Measurements from ENCODE around the gene TMEM150A. TPM values are rescaled to one million over a fixed set of nuclear protein-coding genes. Genes with fewer than 3 reads are reported as not detected.

Gene TMEM150A
- total and polyA plus RNA-seq, 2 of the 13 experiments (the other 11 are each of a cell fraction or from before 2014, with no cell fraction given) = 30.1 to 70.4 TPM

DNA sequence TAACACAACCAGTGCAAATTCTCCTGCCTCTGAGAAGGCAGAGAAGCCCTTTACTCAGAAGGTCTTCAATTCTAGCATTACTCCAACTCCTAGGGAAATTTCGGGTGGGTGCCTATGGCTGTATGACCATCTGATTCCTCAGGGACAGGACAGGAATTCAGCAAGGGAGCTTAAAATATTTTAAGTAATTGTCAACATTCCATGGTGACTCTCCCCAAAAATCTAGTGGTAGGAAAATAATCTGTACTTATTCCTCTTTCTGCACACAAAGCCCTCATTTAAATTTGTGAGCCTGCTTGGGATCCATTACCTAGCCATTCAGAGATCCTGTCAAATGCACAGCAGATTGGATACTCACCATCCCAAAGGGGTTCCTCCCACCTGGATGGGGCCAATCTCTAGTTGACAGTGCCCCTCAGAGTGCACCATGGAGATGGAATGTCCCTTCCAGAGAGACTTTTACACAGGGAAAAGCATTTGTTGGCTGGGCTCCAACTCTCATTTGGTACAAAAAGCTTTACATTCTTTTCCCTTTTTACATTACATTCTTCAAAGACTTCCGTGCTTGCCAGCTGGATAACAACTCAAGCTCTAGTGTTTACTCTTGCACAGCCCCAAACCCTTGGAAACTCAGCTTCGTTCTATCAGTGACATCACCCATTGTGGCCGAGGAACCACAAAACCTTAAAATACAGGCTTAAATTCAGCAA, 3.1 kb upstream of the TMEM150A start (continued):
- TF ChIP-seq, protein P1, sequence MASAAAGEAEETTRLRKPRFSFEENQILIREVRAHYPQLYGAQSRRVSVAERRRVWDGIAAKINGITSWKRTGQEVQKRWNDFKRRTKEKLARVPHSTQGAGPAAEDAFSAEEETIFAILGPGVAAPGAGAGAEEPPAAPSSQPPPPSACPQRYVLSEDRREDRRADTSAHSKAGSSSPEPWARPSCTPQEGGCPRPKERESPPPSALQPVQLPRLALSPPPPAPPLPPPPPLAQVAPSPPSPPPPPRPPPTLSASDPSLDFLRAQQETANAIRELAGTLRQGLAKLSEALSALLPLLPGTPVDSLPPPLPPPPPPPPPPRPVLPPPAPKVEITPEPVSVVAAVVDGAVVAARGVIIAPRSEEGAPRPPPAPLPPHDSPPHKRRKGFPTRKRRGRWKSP (CRISPR knock-in tag; IDR thresholded peaks at IDR 0.05) = peak; percentile 14; the same call in 1 of the 2 replicates
- TF ChIP-seq, protein P2, sequence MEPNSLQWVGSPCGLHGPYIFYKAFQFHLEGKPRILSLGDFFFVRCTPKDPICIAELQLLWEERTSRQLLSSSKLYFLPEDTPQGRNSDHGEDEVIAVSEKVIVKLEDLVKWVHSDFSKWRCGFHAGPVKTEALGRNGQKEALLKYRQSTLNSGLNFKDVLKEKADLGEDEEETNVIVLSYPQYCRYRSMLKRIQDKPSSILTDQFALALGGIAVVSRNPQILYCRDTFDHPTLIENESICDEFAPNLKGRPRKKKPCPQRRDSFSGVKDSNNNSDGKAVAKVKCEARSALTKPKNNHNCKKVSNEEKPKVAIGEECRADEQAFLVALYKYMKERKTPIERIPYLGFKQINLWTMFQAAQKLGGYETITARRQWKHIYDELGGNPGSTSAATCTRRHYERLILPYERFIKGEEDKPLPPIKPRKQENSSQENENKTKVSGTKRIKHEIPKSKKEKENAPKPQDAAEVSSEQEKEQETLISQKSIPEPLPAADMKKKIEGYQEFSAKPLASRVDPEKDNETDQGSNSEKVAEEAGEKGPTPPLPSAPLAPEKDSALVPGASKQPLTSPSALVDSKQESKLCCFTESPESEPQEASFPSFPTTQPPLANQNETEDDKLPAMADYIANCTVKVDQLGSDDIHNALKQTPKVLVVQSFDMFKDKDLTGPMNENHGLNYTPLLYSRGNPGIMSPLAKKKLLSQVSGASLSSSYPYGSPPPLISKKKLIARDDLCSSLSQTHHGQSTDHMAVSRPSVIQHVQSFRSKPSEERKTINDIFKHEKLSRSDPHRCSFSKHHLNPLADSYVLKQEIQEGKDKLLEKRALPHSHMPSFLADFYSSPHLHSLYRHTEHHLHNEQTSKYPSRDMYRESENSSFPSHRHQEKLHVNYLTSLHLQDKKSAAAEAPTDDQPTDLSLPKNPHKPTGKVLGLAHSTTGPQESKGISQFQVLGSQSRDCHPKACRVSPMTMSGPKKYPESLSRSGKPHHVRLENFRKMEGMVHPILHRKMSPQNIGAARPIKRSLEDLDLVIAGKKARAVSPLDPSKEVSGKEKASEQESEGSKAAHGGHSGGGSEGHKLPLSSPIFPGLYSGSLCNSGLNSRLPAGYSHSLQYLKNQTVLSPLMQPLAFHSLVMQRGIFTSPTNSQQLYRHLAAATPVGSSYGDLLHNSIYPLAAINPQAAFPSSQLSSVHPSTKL (CRISPR knock-in tag; IDR thresholded peaks at IDR 0.05) = peak; percentile 52; the same call in 1 of the 2 replicates
- TF ChIP-seq FOXC1 (CRISPR knock-in tag; IDR thresholded peaks at IDR 0.05; ENCODE audit: borderline replicate concordance) (no peak), MYNN (CRISPR knock-in tag; IDR thresholded peaks at IDR 0.05; ENCODE audit: low read depth) (peak; percentile 57; the same call in 1 of the 2 replicates), ISX (CRISPR knock-in tag; conservative IDR thresholded peaks at IDR 0.05) (no peak), KMT2B (CRISPR knock-in tag; IDR thresholded peaks at IDR 0.05) (no peak), ZGPAT (CRISPR knock-in tag; IDR thresholded peaks at IDR 0.05) (peak; percentile 36; the same call in 1 of the 2 replicates), POLR2AphosphoS5 (IDR thresholded peaks at IDR 0.05; ENCODE audit: low read depth, low read length) (peak; percentile 20; the same call in 1 of the 2 replicates), ASH2L (IDR thresholded peaks at IDR 0.05; ENCODE audit: insufficient read length, low read depth, low read length) (peak; percentile 58), PHF21A (CRISPR knock-in tag; IDR thresholded peaks at IDR 0.05) (peak; percentile 38; the same call in 1 of the 2 replicates), DR1 (CRISPR knock-in tag; IDR thresholded peaks at IDR 0.05) (no peak), THAP11 (CRISPR knock-in tag; IDR thresholded peaks at IDR 0.05) (peak; percentile 30; the same call in 1 of the 2 replicates), ZNF572 (CRISPR knock-in tag; IDR thresholded peaks at IDR 0.05) (no peak), ZNF850 (CRISPR knock-in tag; conservative IDR thresholded peaks at IDR 0.05) (no peak), SAP130 (CRISPR knock-in tag; IDR thresholded peaks at IDR 0.05; ENCODE audit: low read depth) (peak; percentile 66), HDAC1 (CRISPR knock-in tag; IDR thresholded peaks at IDR 0.05) (0 out of 2 replicates have a peak, but pooled peaks have one; percentile 25), ZNF326 (CRISPR knock-in tag; IDR thresholded peaks at IDR 0.05; ENCODE audit: borderline replicate concordance) (no peak), CENPX (CRISPR knock-in tag; IDR thresholded peaks at IDR 0.05) (no peak), HMG20A (CRISPR knock-in tag; IDR thresholded peaks at IDR 0.05; ENCODE audit: borderline replicate concordance) (peak; percentile 23; the same call in 1 of the 2 replicates), ZNF513 (CRISPR knock-in tag; conservative IDR thresholded peaks at IDR 0.05) (no peak)
- TF ChIP-seq, protein P3, sequence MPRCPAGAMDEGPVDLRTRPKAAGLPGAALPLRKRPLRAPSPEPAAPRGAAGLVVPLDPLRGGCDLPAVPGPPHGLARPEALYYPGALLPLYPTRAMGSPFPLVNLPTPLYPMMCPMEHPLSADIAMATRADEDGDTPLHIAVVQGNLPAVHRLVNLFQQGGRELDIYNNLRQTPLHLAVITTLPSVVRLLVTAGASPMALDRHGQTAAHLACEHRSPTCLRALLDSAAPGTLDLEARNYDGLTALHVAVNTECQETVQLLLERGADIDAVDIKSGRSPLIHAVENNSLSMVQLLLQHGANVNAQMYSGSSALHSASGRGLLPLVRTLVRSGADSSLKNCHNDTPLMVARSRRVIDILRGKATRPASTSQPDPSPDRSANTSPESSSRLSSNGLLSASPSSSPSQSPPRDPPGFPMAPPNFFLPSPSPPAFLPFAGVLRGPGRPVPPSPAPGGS (CRISPR knock-in tag; IDR thresholded peaks at IDR 0.05) = no peak
